ENCODE data around the gene NSMF. TPM values are rescaled to one million over a fixed set of nuclear protein-coding genes. Genes with fewer than 3 reads are reported as not detected.

Gene NSMF
- total and polyA plus RNA-seq, 4 donors = 13.8 to 39.8 (median 30.1) TPM

DNA sequence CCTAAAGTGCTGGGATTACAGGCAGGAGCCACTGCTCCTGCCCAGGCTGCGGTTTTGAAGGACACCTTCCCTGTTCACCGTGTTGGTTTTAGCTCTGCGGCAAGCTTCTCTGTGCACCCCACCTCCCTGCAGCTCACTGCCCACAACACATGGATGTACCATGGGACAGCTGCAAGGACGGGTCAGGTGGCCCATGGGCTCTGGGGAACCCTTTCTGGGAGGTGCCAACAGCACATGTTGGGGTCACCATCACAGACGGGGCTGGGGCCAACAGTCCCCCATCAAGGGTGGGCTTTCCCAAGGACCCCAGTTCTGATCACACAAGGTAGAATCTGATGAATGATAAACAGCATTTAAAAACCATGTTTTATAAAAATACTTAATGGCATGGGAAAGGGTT lies 43.7 kb downstream of the NSMF start:
- Histone ChIP-seq H3K4me1 (ENCODE audit: control insufficient read depth in 5 of 5, insufficient read depth in 5 of 5, low read length in 5 of 5) (peaks cover 0 to 11% (median 0%) of the 10 kb centered on the region in 5 donors), H3K9ac (ENCODE audit: insufficient read depth in 1 of 2, low read length in 2 of 2) (no peak overlapping the region), H3K9me3 (ENCODE audit: control insufficient read depth in 4 of 4, insufficient read depth in 3 of 4, low read length in 3 of 4) (no peaks in the 10 kb centered on the region), H3K4me3 (no peak overlapping the region), H3K27ac (ENCODE audit: low read depth in 1 of 2, low read length in 1 of 2) (no peak overlapping the region), H3K27me3 (ENCODE audit: control insufficient read depth in 3 of 3, insufficient read depth in 3 of 3, low read length in 2 of 3) (no peaks in the 10 kb centered on the region), H3K36me3 (ENCODE audit: control insufficient read depth in 4 of 4, insufficient read depth in 4 of 4, low read length in 4 of 4) (peaks cover 0 to 3% (median 0%) of the 10 kb centered on the region in 4 donors)
- ATAC-seq (ENCODE audit: insufficient read depth, low FRiP score) = no peak
- DNase-seq = no peak
- TF ChIP-seq, protein P1, sequence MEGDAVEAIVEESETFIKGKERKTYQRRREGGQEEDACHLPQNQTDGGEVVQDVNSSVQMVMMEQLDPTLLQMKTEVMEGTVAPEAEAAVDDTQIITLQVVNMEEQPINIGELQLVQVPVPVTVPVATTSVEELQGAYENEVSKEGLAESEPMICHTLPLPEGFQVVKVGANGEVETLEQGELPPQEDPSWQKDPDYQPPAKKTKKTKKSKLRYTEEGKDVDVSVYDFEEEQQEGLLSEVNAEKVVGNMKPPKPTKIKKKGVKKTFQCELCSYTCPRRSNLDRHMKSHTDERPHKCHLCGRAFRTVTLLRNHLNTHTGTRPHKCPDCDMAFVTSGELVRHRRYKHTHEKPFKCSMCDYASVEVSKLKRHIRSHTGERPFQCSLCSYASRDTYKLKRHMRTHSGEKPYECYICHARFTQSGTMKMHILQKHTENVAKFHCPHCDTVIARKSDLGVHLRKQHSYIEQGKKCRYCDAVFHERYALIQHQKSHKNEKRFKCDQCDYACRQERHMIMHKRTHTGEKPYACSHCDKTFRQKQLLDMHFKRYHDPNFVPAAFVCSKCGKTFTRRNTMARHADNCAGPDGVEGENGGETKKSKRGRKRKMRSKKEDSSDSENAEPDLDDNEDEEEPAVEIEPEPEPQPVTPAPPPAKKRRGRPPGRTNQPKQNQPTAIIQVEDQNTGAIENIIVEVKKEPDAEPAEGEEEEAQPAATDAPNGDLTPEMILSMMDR (IDR thresholded peaks at IDR 0.05; ENCODE audit: control extremely low read depth, extremely low read depth) = no peak
- WGBS, 2 donors = 97 to 98% methylated on average over 5 of the region's 5 CpGs

DNA sequence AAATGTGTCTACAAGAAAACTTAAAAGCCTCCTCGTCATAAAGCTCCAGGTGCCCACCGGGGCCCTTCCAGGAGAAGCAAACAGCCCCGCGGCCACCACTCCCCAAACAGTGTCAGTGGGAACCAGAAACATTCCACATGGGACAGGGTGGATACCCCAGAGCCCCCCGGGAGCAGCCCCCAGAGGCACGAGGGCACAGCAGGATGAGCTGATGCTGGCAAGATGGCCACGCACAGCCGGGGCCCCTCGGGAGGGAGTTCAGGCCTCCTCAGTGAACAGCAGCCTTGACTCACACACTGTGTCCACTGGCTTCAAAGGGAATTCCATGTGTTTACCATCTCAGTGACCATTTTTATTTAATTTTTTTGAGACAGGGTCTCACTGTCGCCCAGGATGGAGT lies 46.7 kb downstream of the NSMF start:
- Histone ChIP-seq H3K9ac (ENCODE audit: insufficient read depth in 1 of 2, low read length in 2 of 2) (no peak overlapping the region), H3K4me3 (no peak overlapping the region), H3K27ac (ENCODE audit: low read depth in 1 of 2, low read length in 1 of 2) (peak overlapping the region; percentile 26 to 43), H3K4me1 (ENCODE audit: control insufficient read depth in 5 of 5, insufficient read depth in 5 of 5, low read length in 5 of 5) (peaks cover 0 to 12% (median under 1%) of the 10 kb centered on the region in 5 donors), H3K27me3 (ENCODE audit: control insufficient read depth in 3 of 3, insufficient read depth in 3 of 3, low read length in 2 of 3) (no peaks in the 10 kb centered on the region), H3K9me3 (ENCODE audit: control insufficient read depth in 4 of 4, insufficient read depth in 3 of 4, low read length in 3 of 4) (no peaks in the 10 kb centered on the region), H3K36me3 (ENCODE audit: control insufficient read depth in 4 of 4, insufficient read depth in 4 of 4, low read length in 4 of 4) (peaks cover 0 to 5% (median 0%) of the 10 kb centered on the region in 4 donors)
- ATAC-seq (ENCODE audit: insufficient read depth, low FRiP score) (no peak), DNase-seq (no peak)
- 81 to 90% methylated on average over 10 of the region's 10 CpGs for WGBS, 2 donors
- TF ChIP-seq, protein P1 (IDR thresholded peaks at IDR 0.05; ENCODE audit: control extremely low read depth, extremely low read depth) = no peak

- TF ChIP-seq, protein P1 (IDR thresholded peaks at IDR 0.05; ENCODE audit: control extremely low read depth, extremely low read depth) = no peak
- WGBS, 2 donors = 20 to 30% methylated on average over 23 to 29 of the region's 30 CpGs
- H3K4me1 ChIP-seq (ENCODE audit: control insufficient read depth in 5 of 5, insufficient read depth in 5 of 5, low read length in 5 of 5) = peaks cover 0 to 15% (median 3%) of the 10 kb centered on the region in 5 donors
- no peaks in the 10 kb centered on the region for H3K9me3 ChIP-seq (ENCODE audit: control insufficient read depth in 4 of 4, insufficient read depth in 3 of 4, low read length in 3 of 4)
- DNase-seq (peak; percentile 26 to 61 (median 41)), ATAC-seq (ENCODE audit: insufficient read depth, low FRiP score) (peak; percentile 61)
- H3K36me3 ChIP-seq (ENCODE audit: control insufficient read depth in 4 of 4, insufficient read depth in 4 of 4, low read length in 4 of 4) = peaks cover 0 to 2% (median 0%) of the 10 kb centered on the region in 4 donors
- no peak overlapping the region for H3K4me3 ChIP-seq
- H3K27me3 ChIP-seq (ENCODE audit: control insufficient read depth in 3 of 3, insufficient read depth in 3 of 3, low read length in 2 of 3) = no peaks in the 10 kb centered on the region
- peak overlapping the region; percentile 75 to 82 for H3K27ac ChIP-seq (ENCODE audit: low read depth in 1 of 2, low read length in 1 of 2)
- H3K9ac ChIP-seq (ENCODE audit: insufficient read depth in 1 of 2, low read length in 2 of 2) = no peak overlapping the region
Observed at GRCh38 chr9:137411645-137412380, 47.3 kb downstream of the NSMF start.

All from lung (tissue), 12 donors.